NT2/D1 (cell line): ENCODE results near the gene SEMA4B.

Source experiments
- YY1 ChIP-seq: IDR thresholded peaks from 2 replicates; pipeline ENCODE4 v1.6.1; 2011; ENCODE audit not compliant: insufficient read length, insufficient read depth
- ZNF274 ChIP-seq: IDR thresholded peaks from 2 replicates; pipeline ENCODE4 v1.6.1; 2011; ENCODE audit warnings: mild to moderate bottlenecking, low read depth, low read length

- TF ChIP-seq YY1 = no peak
- TF ChIP-seq ZNF274 = no peak
Measured at GRCh38 chr15:90205886-90206285, 4.8 kb downstream of the SEMA4B start.
